AG04449 (cell line): ENCODE data around the gene TMEM232.

ENCODE experiments used
- CTCF ChIA-PET: fragments of 350-600 bp; formaldehyde crosslinking; extraction: SDS; loops from one replicate; lab custom pipeline; 2021; ENCODE audit warnings: antibody characterized with exemption; lab: Yijun Ruan, JAX
- POLR2A ChIA-PET: fragments of 400-600, 350-600 bp; formaldehyde crosslinking; extraction: SDS; loops from one replicate; lab custom pipeline; 2020; ENCODE audit warnings: antibody characterized with exemption, inconsistent platforms; lab: Yijun Ruan, JAX
- DNase-seq: peaks from one replicate; pipeline ENCODE4 v3.0.0-alpha.2; 2010; ENCODE audit warnings: low read depth, low spot score
- H3K4me3 ChIP-seq: 2 replicates; pipeline ENCODE4 v1.5.1; 2011; ENCODE audit warnings: low read depth, mild to moderate bottlenecking, control low read depth, low read length
- CTCF ChIP-seq: IDR thresholded peaks from one replicate; pipeline ENCODE4 v1.5.1; 2011; ENCODE audit warnings: mild to moderate bottlenecking, moderate library complexity, low read length, control low read depth, inconsistent platforms; ENCODE audit not compliant: insufficient read depth; ENCODE audit errors: missing control alignments

The TMEM232 gene

DNA sequence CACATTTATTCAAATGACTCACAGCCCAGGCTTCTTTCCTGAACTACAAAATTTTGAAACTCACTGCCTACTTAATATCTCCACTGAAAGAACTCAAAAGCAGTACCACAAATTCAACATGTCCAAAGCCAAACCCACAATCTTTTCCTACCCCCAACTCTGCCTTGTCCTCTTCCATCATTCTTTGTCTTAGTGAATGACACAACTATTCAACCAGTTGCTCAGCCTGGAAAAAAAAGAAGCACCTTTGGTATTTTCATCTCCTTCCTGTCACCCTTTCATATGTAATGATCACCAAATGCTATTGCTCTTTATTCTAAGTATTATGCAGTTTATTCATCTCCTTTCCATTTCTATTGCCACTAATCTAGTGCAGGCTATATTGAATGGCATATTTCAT lies 216.3 kb downstream of the TMEM232 start:
- ChIA-PET CTCF (no interaction called here), POLR2A (no interaction called here)
- no peak for TF ChIP-seq CTCF
- no peak overlapping the region for H3K4me3 ChIP-seq
- DNase-seq: peak; percentile 9

- ChIA-PET POLR2A (no interaction called here), CTCF (no interaction called here)
- DNase-seq: no peak
- no peak for TF ChIP-seq CTCF
- no peak overlapping the region for H3K4me3 ChIP-seq
These were observed 218.5 kb downstream of the TMEM232 start for GRCh38 chr5:110507972-110508371.

GRCh38 chr5:110506378-110506777 lies 220.1 kb downstream of the TMEM232 start:
- ChIA-PET CTCF (no interaction called here), POLR2A (no interaction called here)
- no peak overlapping the region for H3K4me3 ChIP-seq
- no peak for DNase-seq
- TF ChIP-seq CTCF: no peak

GRCh38 chr5:110496276-110496675 lies 230.2 kb downstream of the TMEM232 start:
- CTCF ChIA-PET: interaction anchor here (0.7 to 1.5 kb wide), 3 partner anchors 55 to 451 kb away, joined by 3 read pairs; no protein-coding TSS in a partner anchor

GRCh38 chr5:110492446-110492845 lies 234.0 kb downstream of the TMEM232 start:
- ChIA-PET POLR2A (no interaction called here), CTCF (no interaction called here)
- H3K4me3 ChIP-seq: no peak overlapping the region
- DNase-seq: no peak
- TF ChIP-seq CTCF: no peak

More at GRCh38 chr5:110496276-110496675, 230.2 kb downstream of the TMEM232 start:
- no peak for TF ChIP-seq CTCF
- H3K4me3 ChIP-seq: no peak overlapping the region
- no peak for DNase-seq
- POLR2A ChIA-PET: no interaction called here

DNA sequence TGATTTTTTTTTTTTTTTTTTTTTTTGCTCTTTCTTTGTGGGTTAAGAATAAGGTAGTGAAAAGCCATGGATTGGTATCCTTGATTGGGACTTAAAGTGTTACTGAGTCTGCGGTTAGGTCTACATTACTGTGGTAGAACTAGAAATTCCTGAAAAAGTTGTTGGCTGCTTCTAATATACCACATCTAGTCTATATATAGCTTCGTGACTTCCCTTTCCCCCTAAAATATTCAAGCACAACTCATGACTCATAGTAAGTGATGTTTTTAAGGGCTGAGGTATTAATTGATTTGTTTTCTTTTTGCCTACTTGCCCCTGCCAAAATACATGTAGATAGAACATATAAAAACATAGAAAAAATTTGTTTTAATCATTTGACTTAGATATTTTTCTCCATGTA lies 247.6 kb downstream of the TMEM232 start:
- CTCF ChIA-PET: no interaction called here
- peak; percentile 96 for DNase-seq
- TF ChIP-seq CTCF: no peak
- POLR2A ChIA-PET: interaction anchor here (0.6 to 0.7 kb wide), 3 partner anchors 80 to 1023 kb away, joined by 3 to 5 read pairs (median 4); no protein-coding TSS in a partner anchor
- H3K4me3 ChIP-seq: no peak overlapping the region
